Astrocyte (in vitro differentiated cells and primary cell): ENCODE data around the gene ZMYND8. TPM values are rescaled to one million over a fixed set of nuclear protein-coding genes. Genes with fewer than 3 reads are reported as not detected.

Experiments used
- DNase-seq: peaks from one replicate; pipeline ENCODE4 v3.0.0-alpha.2; 2010; ENCODE audit warnings: low read depth
- FAIRE-seq: peaks from 2 replicates; lab custom pipeline; 2011; peaks lifted over from hg19 to GRCh38; lab: Jason Lieb, UNC
- H2AFZ ChIP-seq: 2 replicates; pipeline ENCODE4 v1.6.0; 2012; ENCODE audit warnings: low read depth, low read length, inconsistent platforms
- H3K27ac ChIP-seq: 2 replicates; pipeline ENCODE4 v1.5.1; 2011; ENCODE audit warnings: low read depth, low read length, inconsistent platforms
- H3K27me3 ChIP-seq: 2 replicates; pipeline ENCODE4 v1.6.0; 2011; ENCODE audit warnings: low read length, inconsistent platforms; ENCODE audit not compliant: insufficient read depth
- H3K36me3 ChIP-seq: 2 replicates; pipeline ENCODE4 v1.5.1; 2011; ENCODE audit warnings: low read length, inconsistent platforms; ENCODE audit not compliant: insufficient read depth
- H3K4me1 ChIP-seq: 2 replicates; pipeline ENCODE4 v1.5.1; 2011; ENCODE audit warnings: low read length, inconsistent platforms; ENCODE audit not compliant: insufficient read depth
- H3K4me2 ChIP-seq: 2 replicates; pipeline ENCODE4 v1.6.0; 2012; ENCODE audit warnings: low read length, inconsistent platforms
- H3K4me3 ChIP-seq: 2 replicates; pipeline ENCODE4 v1.5.1; 2011; ENCODE audit warnings: low read depth, mild to moderate bottlenecking, low read length, inconsistent platforms; ENCODE audit not compliant: insufficient read depth
- H3K79me2 ChIP-seq: 2 replicates; pipeline ENCODE4 v1.6.0; 2012; ENCODE audit warnings: mild to moderate bottlenecking, low read length, inconsistent platforms; ENCODE audit not compliant: insufficient read depth
- H3K9ac ChIP-seq: 2 replicates; pipeline ENCODE4 v1.6.0; 2012; ENCODE audit warnings: mild to moderate bottlenecking, low read length, inconsistent platforms
- H3K9me3 ChIP-seq: 2 replicates; pipeline ENCODE4 v1.5.1; 2012; ENCODE audit warnings: low read depth, mild to moderate bottlenecking, low read length, inconsistent platforms; ENCODE audit not compliant: insufficient read depth
- H4K20me1 ChIP-seq: 2 replicates; pipeline ENCODE4 v1.6.0; 2012; ENCODE audit warnings: low read length, inconsistent platforms; ENCODE audit not compliant: insufficient read depth
- H3K27ac Mint-ChIP-seq: one replicate; pipeline ENCODE4 v1.8.0; 2021; ENCODE audit warnings: mild to moderate bottlenecking, mixed read lengths; ENCODE audit not compliant: unreplicated experiment
- H3K27me3 Mint-ChIP-seq: one replicate; pipeline ENCODE4 v1.8.0; 2021; ENCODE audit warnings: low read depth, mixed read lengths; ENCODE audit not compliant: unreplicated experiment
- H3K36me3 Mint-ChIP-seq: one replicate; pipeline ENCODE4 v1.8.0; 2021; ENCODE audit warnings: low read depth, mixed read lengths; ENCODE audit not compliant: unreplicated experiment
- H3K4me1 Mint-ChIP-seq: one replicate; pipeline ENCODE4 v1.8.0; 2021; ENCODE audit warnings: low read depth, mixed read lengths; ENCODE audit not compliant: unreplicated experiment
- H3K4me3 Mint-ChIP-seq: one replicate; pipeline ENCODE4 v1.8.0; 2021; ENCODE audit warnings: mild to moderate bottlenecking, moderate library complexity, mixed read lengths; ENCODE audit not compliant: unreplicated experiment
- H3K9me3 Mint-ChIP-seq: one replicate; pipeline ENCODE4 v1.8.0; 2021; ENCODE audit warnings: mild to moderate bottlenecking, mixed read lengths; ENCODE audit not compliant: unreplicated experiment
- CTCF ChIP-seq: IDR thresholded peaks from 2 replicates; pipeline ENCODE4 v1.5.1; 2011; ENCODE audit warnings: low read depth, mild to moderate bottlenecking, inconsistent platforms, low read length, moderate library complexity; ENCODE audit not compliant: insufficient read depth
- EZH2 ChIP-seq: IDR thresholded peaks from 2 replicates; pipeline ENCODE4 v1.6.1; 2012; ENCODE audit warnings: mild to moderate bottlenecking, low read length, inconsistent platforms; ENCODE audit not compliant: insufficient read depth
- total RNA-seq: library from RNA; stranded (reverse); gene quantifications from 2 replicates; pipeline ENCODE4 v1.2.1, GENCODE V29; 2021

ZMYND8 gene
- total RNA-seq, 1 donor from 2014 or later, result 45.8 TPM

- DNase-seq (no peak), FAIRE-seq (no peak)
- Histone ChIP-seq H3K9ac (no peak overlapping the region), H3K4me2 (no peak overlapping the region), H3K79me2 (peaks cover 16% of the 10 kb centered on the region), H3K27me3 (no peaks in the 10 kb centered on the region), H2AFZ (no peak overlapping the region), H4K20me1 (no peaks in the 10 kb centered on the region), H3K36me3 (peaks cover 35% of the 10 kb centered on the region), H3K27ac (no peak overlapping the region), H3K9me3 (no peaks in the 10 kb centered on the region), H3K4me1 (peaks cover 10% of the 10 kb centered on the region), H3K4me3 (no peak overlapping the region)
- H3K4me1 Mint-ChIP-seq, result peaks cover 13% of the 10 kb centered on the region
- H3K27ac Mint-ChIP-seq, result no peak overlapping the region
- H3K36me3 Mint-ChIP-seq, result peaks cover 32% of the 10 kb centered on the region
- H3K9me3 Mint-ChIP-seq, result no peaks in the 10 kb centered on the region
- H3K4me3 Mint-ChIP-seq, result no peak overlapping the region
- H3K27me3 Mint-ChIP-seq, result no peaks in the 10 kb centered on the region
- TF ChIP-seq CTCF, result no peak
- no peak for TF ChIP-seq EZH2
These were observed 57.9 kb downstream of the ZMYND8 start for GRCh38 chr20:47298624-47299023.

GRCh38 chr20:47297746-47298145, 58.8 kb downstream of the ZMYND8 start:
- Mint-ChIP-seq H3K4me3 (no peak overlapping the region), H3K36me3 (peaks cover 37% of the 10 kb centered on the region), H3K4me1 (peaks cover 10% of the 10 kb centered on the region), H3K27ac (no peak overlapping the region), H3K9me3 (no peaks in the 10 kb centered on the region), H3K27me3 (no peaks in the 10 kb centered on the region)
- Histone ChIP-seq H3K4me2 (no peak overlapping the region), H3K27ac (no peak overlapping the region), H3K9ac (no peak overlapping the region), H2AFZ (no peak overlapping the region), H3K4me3 (no peak overlapping the region), H4K20me1 (no peaks in the 10 kb centered on the region), H3K36me3 (peaks cover 40% of the 10 kb centered on the region), H3K27me3 (no peaks in the 10 kb centered on the region), H3K79me2 (peaks cover 15% of the 10 kb centered on the region), H3K9me3 (no peaks in the 10 kb centered on the region), H3K4me1 (peaks cover 9% of the 10 kb centered on the region)
- TF ChIP-seq CTCF (no peak), EZH2 (no peak)
- no peak for DNase-seq
- FAIRE-seq, result no peak

- Mint-ChIP-seq H3K4me3 (no peak overlapping the region), H3K27me3 (no peaks in the 10 kb centered on the region), H3K4me1 (peaks cover 10% of the 10 kb centered on the region), H3K9me3 (no peaks in the 10 kb centered on the region), H3K27ac (no peak overlapping the region), H3K36me3 (peaks cover 31% of the 10 kb centered on the region)
- H3K36me3 ChIP-seq, result peaks cover 40% of the 10 kb centered on the region
- no peak for FAIRE-seq
- no peak overlapping the region for H2AFZ ChIP-seq
- H3K4me2 ChIP-seq, result no peak overlapping the region
- H3K9ac ChIP-seq, result no peak overlapping the region
- H3K27ac ChIP-seq, result no peak overlapping the region
- H4K20me1 ChIP-seq, result no peaks in the 10 kb centered on the region
- H3K4me3 ChIP-seq, result no peak overlapping the region
- peaks cover 9% of the 10 kb centered on the region for H3K4me1 ChIP-seq
- TF ChIP-seq EZH2, result no peak
- no peak for TF ChIP-seq CTCF
- DNase-seq, result no peak
- no peaks in the 10 kb centered on the region for H3K27me3 ChIP-seq
- peaks cover 8% of the 10 kb centered on the region for H3K79me2 ChIP-seq
- H3K9me3 ChIP-seq, result no peaks in the 10 kb centered on the region
These were observed 59.5 kb downstream of the ZMYND8 start for GRCh38 chr20:47296950-47297349.
